GM12873 (cell line): ENCODE data around the gene CDC23.

Experiments used
- CTCF ChIP-seq: IDR thresholded peaks from 2 replicates; pipeline ENCODE4 v1.5.1; 2012; ENCODE audit warnings: low read depth, mild to moderate bottlenecking, moderate library complexity, low read length, control low read depth; ENCODE audit not compliant: insufficient read depth; ENCODE audit errors: missing control alignments

Gene CDC23

DNA sequence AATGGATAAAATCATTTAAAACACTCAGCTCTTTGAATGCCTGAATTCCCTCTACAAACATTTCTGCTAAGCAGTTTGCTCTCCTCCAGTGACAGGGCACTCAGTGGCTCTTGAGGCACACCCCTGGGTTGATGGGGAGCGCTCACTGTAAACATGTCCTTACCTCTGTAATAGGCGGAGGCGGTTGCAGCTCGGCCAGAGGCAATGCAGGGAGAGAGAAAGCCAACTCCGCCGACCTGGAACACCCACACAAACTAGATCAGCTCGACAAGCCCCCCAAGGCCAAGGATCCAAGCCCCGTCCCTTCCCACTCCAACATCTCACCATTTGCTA, 329 bp downstream of the CDC23 start:
- no peak for TF ChIP-seq CTCF

GRCh38 chr5:138210985-138211384, 2.1 kb downstream of the CDC23 start:
- no peak for TF ChIP-seq CTCF

GRCh38 chr5:138192826-138193225, 20.3 kb downstream of the CDC23 start:
- no peak for TF ChIP-seq CTCF

GRCh38 chr5:138188626-138189025, 24.5 kb downstream of the CDC23 start:
- TF ChIP-seq CTCF, result no peak

DNA sequence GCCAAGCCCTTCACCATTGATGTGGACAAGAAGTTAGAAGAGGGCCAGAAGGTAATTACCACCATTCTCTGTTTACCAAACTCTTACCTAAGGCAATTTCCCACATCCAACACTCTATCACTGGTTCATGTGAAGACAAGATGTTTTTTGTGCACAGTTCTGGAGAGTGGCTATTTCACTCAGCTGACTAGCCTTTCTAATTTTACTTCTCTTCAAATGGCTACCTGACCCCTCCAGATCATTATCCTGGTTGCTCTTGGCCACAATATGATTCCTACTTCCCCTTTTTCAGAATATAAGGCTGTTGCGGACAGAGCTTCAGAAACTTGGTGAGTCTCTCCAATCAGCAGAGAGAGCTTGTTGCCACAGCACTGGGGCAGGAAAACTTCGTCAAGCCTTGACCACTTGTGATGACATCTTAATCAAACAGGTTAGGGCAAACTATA, 27.1 kb downstream of the CDC23 start:
- no peak for TF ChIP-seq CTCF

DNA sequence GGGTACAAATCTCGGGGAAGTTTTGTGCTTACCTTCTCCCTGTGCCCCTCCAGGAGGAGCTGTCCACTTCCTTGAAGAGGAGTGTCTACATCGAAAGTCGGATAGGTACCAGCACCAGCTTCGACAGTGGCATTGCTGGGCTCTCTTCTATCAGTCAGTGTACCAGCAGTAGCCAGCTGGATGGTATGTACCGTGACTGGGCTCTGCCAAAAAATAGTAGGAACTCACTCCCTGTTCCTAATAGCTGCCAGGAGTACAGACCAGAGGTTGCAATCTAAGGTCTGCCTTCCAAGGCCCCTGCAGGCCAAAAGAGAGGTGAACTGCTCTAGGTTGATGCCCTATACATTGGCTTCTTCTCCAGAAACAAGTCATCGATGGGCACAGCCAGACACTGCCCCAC, 30.3 kb downstream of the CDC23 start:
- no peak for TF ChIP-seq CTCF

DNA sequence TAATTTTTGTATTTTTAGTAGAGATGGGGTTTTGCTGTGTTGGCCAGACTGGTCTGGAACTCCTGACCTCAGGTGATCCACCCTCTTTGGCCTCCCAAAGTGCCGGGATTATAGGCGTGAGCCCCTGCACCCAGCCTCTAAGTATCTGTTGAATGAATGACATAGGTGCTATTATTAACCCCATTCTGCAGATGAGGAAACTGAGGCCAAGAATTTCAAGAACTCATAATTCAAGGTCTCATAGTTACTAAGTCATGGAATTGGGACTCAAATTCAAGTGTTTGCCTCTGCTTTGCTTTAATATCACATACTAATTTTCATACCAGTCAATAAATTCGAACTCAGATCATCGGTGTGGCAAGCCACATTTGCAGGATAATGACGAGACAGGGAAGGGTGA, 32.3 kb downstream of the CDC23 start:
- no peak for TF ChIP-seq CTCF
